Neural cell (in vitro differentiated cells): ENCODE results near the gene AVEN. TPM values are rescaled to one million over a fixed set of nuclear protein-coding genes. Genes with fewer than 3 reads are reported as not detected.

Source experiments
- H2AFZ ChIP-seq: fragments of 200-600, 300-800 bp; sonication (generic), shearing (Covaris generic); 2 replicates; pipeline ENCODE4 v1.6.0; 2014; ENCODE audit warnings: low read depth, mild to moderate bottlenecking, antibody characterized with exemption, low read length, moderate library complexity
- H3F3A ChIP-seq: fragments of 200-600 bp; shearing (Covaris generic); 2 replicates; pipeline ENCODE4 v1.6.1; 2016; ENCODE audit warnings: mild to moderate bottlenecking, moderate library complexity, mixed read lengths, antibody characterized with exemption, low read length; ENCODE audit not compliant: insufficient read depth, poor library complexity, severe bottlenecking
- H3K27ac ChIP-seq: fragments of 200-600, 300-800 bp; sonication (generic), shearing (Covaris generic); 2 replicates; pipeline ENCODE4 v1.5.1; 2014; ENCODE audit warnings: mild to moderate bottlenecking, low read length, moderate library complexity
- H3K27me3 ChIP-seq: fragments of 300-800, 200-600 bp; sonication (generic), shearing (Covaris generic); 2 replicates; pipeline ENCODE4 v1.6.0; 2014; ENCODE audit warnings: mild to moderate bottlenecking, low read depth, low read length, moderate library complexity; ENCODE audit not compliant: insufficient read depth
- H3K36me3 ChIP-seq: fragments of 300-800, 200-600 bp; sonication (generic), shearing (Covaris generic); 2 replicates; pipeline ENCODE4 v1.5.1; 2014; ENCODE audit warnings: mild to moderate bottlenecking, antibody characterized with exemption, low read length, moderate library complexity; ENCODE audit not compliant: insufficient read depth
- H3K4me2 ChIP-seq: fragments of 300-800, 200-600 bp; sonication (generic), shearing (Covaris generic); 2 replicates; pipeline ENCODE4 v1.6.0; 2014; ENCODE audit warnings: mild to moderate bottlenecking, low read length
- H3K4me3 ChIP-seq: fragments of 300-800, 200-600 bp; sonication (generic), shearing (Covaris generic); 2 replicates; pipeline ENCODE4 v1.5.1; 2014; ENCODE audit warnings: mild to moderate bottlenecking, low read length, moderate library complexity
- H3K79me2 ChIP-seq: fragments of 200-600 bp; shearing (Covaris generic); replicated peaks from 2 replicates; pipeline ENCODE4 v1.6.0; 2014; ENCODE audit warnings: mild to moderate bottlenecking, low read length, moderate library complexity; ENCODE audit not compliant: insufficient read depth
- H3K9ac ChIP-seq: fragments of 300-800, 200-600 bp; sonication (generic), shearing (Covaris generic); 2 replicates; pipeline ENCODE4 v1.6.1; 2016; ENCODE audit warnings: mild to moderate bottlenecking, low read length, mixed read lengths
- H3K9me2 ChIP-seq: fragments of 200-600 bp; shearing (Covaris generic); 2 replicates; pipeline ENCODE4 v1.6.1; 2016; ENCODE audit warnings: mild to moderate bottlenecking, low read length, mixed read lengths; ENCODE audit not compliant: insufficient read depth
- H3K9me3 ChIP-seq: fragments of 200-600, 300-800 bp; sonication (generic), shearing (Covaris generic); 2 replicates; pipeline ENCODE4 v1.6.1; 2016; ENCODE audit warnings: mild to moderate bottlenecking, mixed run types, low read length, moderate library complexity, mixed read lengths
- H4K20me1 ChIP-seq: fragments of 200-600 bp; shearing (Covaris generic); 2 replicates; pipeline ENCODE4 v1.6.1; 2016; ENCODE audit warnings: mild to moderate bottlenecking, mixed run types; ENCODE audit not compliant: insufficient read depth
- EP300 ChIP-seq: fragments of 450-650 bp; conservative IDR thresholded peaks from 2 replicates; pipeline ENCODE4 v1.6.1; 2014; ENCODE audit warnings: antibody characterized with exemption, mild to moderate bottlenecking, moderate library complexity; ENCODE audit not compliant: poor library complexity, severe bottlenecking
- EZH2 ChIP-seq: fragments of 200-600, 300-800 bp; shearing (Covaris generic), sonication (generic); IDR thresholded peaks from 2 replicates; pipeline ENCODE4 v1.6.1; 2014; ENCODE audit warnings: antibody characterized with exemption, low read length, borderline replicate concordance, mild to moderate bottlenecking; ENCODE audit not compliant: insufficient read depth, poor library complexity, severe bottlenecking
- MXI1 ChIP-seq: fragments of 450-650 bp; conservative IDR thresholded peaks from 2 replicates; pipeline ENCODE4 v1.6.1; 2014; ENCODE audit warnings: antibody characterized with exemption, mild to moderate bottlenecking; ENCODE audit not compliant: poor library complexity, severe bottlenecking
- POLR2AphosphoS5 ChIP-seq: IDR thresholded peaks from 2 replicates; pipeline ENCODE4 v1.6.1; 2012
- RAD21 ChIP-seq: fragments of 450-650 bp; conservative IDR thresholded peaks from 2 replicates; pipeline ENCODE4 v1.6.1; 2014; ENCODE audit warnings: antibody characterized with exemption, mild to moderate bottlenecking, moderate library complexity
- SMC3 ChIP-seq: fragments of 450-650 bp; conservative IDR thresholded peaks from 2 replicates; pipeline ENCODE4 v1.6.1; 2014; ENCODE audit warnings: antibody characterized with exemption, mild to moderate bottlenecking, moderate library complexity; ENCODE audit not compliant: poor library complexity
- TAF1 ChIP-seq: IDR thresholded peaks from 2 replicates; pipeline ENCODE4 v1.6.1; 2012; ENCODE audit warnings: low read depth
- polyA plus RNA-seq: library from polyadenylated mRNA; depleted of rRNA; stranded (reverse); fragments of >200 nt; gene quantifications from 2 replicates; pipeline ENCODE4 v1.2.3, GENCODE V29; 2014
- TF ChIP-seq, protein P1 (sequence below): IDR thresholded peaks from 2 replicates; pipeline ENCODE4 v1.6.1; 2012; ENCODE audit warnings: borderline replicate concordance
- TF ChIP-seq, protein P2 (sequence below): fragments of 450-650 bp; IDR thresholded peaks from 2 replicates; pipeline ENCODE4 v1.5.1; 2014; ENCODE audit warnings: antibody characterized with exemption, mild to moderate bottlenecking, moderate library complexity; ENCODE audit not compliant: poor library complexity, severe bottlenecking

The AVEN gene
- polyA plus RNA-seq, 1 donor from 2014 or later = 14.1 TPM

DNA sequence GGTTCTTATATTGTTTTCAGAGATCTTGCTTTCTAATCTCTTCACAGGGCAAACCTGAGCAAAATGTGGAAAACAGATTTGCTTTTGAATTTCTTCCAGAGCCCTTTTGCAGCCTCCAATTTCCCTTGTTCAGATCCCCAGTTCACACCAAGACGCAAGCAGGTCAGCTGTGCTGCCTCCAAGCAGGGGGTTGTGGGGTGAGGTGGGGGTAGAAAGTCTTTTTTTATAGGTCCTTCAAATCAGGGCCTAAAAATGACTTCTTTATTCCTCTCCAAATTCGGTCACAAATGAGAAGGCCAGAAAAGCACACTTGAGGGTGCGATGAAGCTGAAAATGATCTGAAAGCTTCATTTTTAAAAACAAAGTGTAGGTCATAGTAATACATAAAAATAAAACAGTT is 26.3 kb upstream of the AVEN start:
- H3K9ac ChIP-seq = no peak overlapping the region
- no peaks in the 10 kb centered on the region for H3K36me3 ChIP-seq
- H2AFZ ChIP-seq = no peak overlapping the region
- H3K9me3 ChIP-seq = no peaks in the 10 kb centered on the region
- H3K9me2 ChIP-seq = no peaks in the 10 kb centered on the region
- no peaks in the 10 kb centered on the region for H3K79me2 ChIP-seq
- TF ChIP-seq EP300 (no peak), EZH2 (no peak), TAF1 (no peak), POLR2AphosphoS5 (no peak), MXI1 (no peak)
- TF ChIP-seq, protein P1, sequence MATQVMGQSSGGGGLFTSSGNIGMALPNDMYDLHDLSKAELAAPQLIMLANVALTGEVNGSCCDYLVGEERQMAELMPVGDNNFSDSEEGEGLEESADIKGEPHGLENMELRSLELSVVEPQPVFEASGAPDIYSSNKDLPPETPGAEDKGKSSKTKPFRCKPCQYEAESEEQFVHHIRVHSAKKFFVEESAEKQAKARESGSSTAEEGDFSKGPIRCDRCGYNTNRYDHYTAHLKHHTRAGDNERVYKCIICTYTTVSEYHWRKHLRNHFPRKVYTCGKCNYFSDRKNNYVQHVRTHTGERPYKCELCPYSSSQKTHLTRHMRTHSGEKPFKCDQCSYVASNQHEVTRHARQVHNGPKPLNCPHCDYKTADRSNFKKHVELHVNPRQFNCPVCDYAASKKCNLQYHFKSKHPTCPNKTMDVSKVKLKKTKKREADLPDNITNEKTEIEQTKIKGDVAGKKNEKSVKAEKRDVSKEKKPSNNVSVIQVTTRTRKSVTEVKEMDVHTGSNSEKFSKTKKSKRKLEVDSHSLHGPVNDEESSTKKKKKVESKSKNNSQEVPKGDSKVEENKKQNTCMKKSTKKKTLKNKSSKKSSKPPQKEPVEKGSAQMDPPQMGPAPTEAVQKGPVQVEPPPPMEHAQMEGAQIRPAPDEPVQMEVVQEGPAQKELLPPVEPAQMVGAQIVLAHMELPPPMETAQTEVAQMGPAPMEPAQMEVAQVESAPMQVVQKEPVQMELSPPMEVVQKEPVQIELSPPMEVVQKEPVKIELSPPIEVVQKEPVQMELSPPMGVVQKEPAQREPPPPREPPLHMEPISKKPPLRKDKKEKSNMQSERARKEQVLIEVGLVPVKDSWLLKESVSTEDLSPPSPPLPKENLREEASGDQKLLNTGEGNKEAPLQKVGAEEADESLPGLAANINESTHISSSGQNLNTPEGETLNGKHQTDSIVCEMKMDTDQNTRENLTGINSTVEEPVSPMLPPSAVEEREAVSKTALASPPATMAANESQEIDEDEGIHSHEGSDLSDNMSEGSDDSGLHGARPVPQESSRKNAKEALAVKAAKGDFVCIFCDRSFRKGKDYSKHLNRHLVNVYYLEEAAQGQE = no peak
- no peak overlapping the region for H3K4me3 ChIP-seq
- H3K27me3 ChIP-seq = no peaks in the 10 kb centered on the region
- H3K27ac ChIP-seq = no peak overlapping the region
- H3K4me2 ChIP-seq = no peak overlapping the region
- H4K20me1 ChIP-seq = no peaks in the 10 kb centered on the region
- H3F3A ChIP-seq = no peaks in the 10 kb centered on the region

DNA sequence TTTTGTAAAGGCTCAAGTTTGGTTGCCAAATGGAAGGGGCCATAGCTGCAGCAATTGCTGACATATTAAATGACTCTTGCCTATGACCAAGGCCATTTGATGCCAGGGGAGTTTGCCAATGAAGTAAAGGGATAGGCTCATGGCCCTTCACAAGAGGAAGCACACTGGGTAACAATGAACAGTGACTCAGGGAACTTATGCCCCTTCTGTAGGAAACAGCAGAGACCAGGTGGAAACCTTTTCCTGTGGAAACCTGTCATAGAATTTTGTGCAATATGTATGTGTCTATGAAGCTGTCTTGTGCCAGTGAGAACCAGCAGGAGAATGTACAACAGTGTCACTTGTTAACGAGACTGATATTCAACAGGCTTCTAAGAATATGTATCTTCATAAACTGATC is 25.4 kb upstream of the AVEN start:
- Histone ChIP-seq H3K4me3 (no peak overlapping the region), H3K27me3 (no peaks in the 10 kb centered on the region), H3K36me3 (no peaks in the 10 kb centered on the region), H3K9me3 (no peaks in the 10 kb centered on the region), H3K9ac (no peak overlapping the region), H2AFZ (no peak overlapping the region), H3F3A (no peaks in the 10 kb centered on the region), H3K27ac (no peak overlapping the region), H3K9me2 (no peaks in the 10 kb centered on the region), H3K79me2 (no peaks in the 10 kb centered on the region), H4K20me1 (no peaks in the 10 kb centered on the region), H3K4me2 (no peak overlapping the region)
- no peak for TF ChIP-seq RAD21
- TF ChIP-seq, protein P1 = no peak
- TF ChIP-seq POLR2AphosphoS5 = no peak
- no peak for TF ChIP-seq EP300
- no peak for TF ChIP-seq EZH2
- no peak for TF ChIP-seq SMC3
- TF ChIP-seq, protein P2, sequence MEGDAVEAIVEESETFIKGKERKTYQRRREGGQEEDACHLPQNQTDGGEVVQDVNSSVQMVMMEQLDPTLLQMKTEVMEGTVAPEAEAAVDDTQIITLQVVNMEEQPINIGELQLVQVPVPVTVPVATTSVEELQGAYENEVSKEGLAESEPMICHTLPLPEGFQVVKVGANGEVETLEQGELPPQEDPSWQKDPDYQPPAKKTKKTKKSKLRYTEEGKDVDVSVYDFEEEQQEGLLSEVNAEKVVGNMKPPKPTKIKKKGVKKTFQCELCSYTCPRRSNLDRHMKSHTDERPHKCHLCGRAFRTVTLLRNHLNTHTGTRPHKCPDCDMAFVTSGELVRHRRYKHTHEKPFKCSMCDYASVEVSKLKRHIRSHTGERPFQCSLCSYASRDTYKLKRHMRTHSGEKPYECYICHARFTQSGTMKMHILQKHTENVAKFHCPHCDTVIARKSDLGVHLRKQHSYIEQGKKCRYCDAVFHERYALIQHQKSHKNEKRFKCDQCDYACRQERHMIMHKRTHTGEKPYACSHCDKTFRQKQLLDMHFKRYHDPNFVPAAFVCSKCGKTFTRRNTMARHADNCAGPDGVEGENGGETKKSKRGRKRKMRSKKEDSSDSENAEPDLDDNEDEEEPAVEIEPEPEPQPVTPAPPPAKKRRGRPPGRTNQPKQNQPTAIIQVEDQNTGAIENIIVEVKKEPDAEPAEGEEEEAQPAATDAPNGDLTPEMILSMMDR = no peak
- no peak for TF ChIP-seq TAF1
- no peak for TF ChIP-seq MXI1
